HL-60 (cell line): ENCODE results near the gene TTC27.

Experiments used
- DNase-seq, 2 experiments: peaks; one replicate each; pipeline ENCODE4 v3.0.0-alpha.2; 2010 to 2020; ENCODE audit warnings: low read depth in 1 of 2, low spot score in 1 of 2
- H3K27ac ChIP-seq: fragments of 250-450 bp; sonication (Bioruptor Pico); replicated peaks from 2 replicates; pipeline ENCODE4 v1.5.1; 2020; ENCODE audit warnings: mild to moderate bottlenecking, moderate library complexity
- H3K27me3 ChIP-seq: fragments of 250-450 bp; sonication (Bioruptor Pico); 2 replicates; pipeline ENCODE4 v1.5.1; 2021; ENCODE audit warnings: mild to moderate bottlenecking, moderate library complexity; ENCODE audit not compliant: insufficient read depth, poor library complexity, severe bottlenecking
- H3K4me3 ChIP-seq: replicated peaks from 2 replicates; pipeline ENCODE4 v1.5.1; 2011; ENCODE audit warnings: mild to moderate bottlenecking, control low read depth, low read length; ENCODE audit not compliant: insufficient read depth
- CTCF ChIP-seq: IDR thresholded peaks from one replicate; pipeline ENCODE4 v1.5.1; 2011; ENCODE audit warnings: low read length, control low read depth, inconsistent platforms; ENCODE audit not compliant: insufficient read depth
- GABPA ChIP-seq: IDR thresholded peaks from 2 replicates; pipeline ENCODE4 v1.6.1; 2012; ENCODE audit warnings: low read depth
- POLR2AphosphoS5 ChIP-seq: IDR thresholded peaks from 2 replicates; pipeline ENCODE4 v1.6.1; 2012; ENCODE audit warnings: low read depth
- SPI1 ChIP-seq: IDR thresholded peaks from 2 replicates; pipeline ENCODE4 v1.6.1; 2012; ENCODE audit warnings: low read depth, mild to moderate bottlenecking, borderline replicate concordance
- TF ChIP-seq, protein P1 (sequence below): IDR thresholded peaks from 2 replicates; pipeline ENCODE4 v1.6.1; 2012; ENCODE audit warnings: low read depth; ENCODE audit not compliant: insufficient replicate concordance

Gene TTC27

DNA sequence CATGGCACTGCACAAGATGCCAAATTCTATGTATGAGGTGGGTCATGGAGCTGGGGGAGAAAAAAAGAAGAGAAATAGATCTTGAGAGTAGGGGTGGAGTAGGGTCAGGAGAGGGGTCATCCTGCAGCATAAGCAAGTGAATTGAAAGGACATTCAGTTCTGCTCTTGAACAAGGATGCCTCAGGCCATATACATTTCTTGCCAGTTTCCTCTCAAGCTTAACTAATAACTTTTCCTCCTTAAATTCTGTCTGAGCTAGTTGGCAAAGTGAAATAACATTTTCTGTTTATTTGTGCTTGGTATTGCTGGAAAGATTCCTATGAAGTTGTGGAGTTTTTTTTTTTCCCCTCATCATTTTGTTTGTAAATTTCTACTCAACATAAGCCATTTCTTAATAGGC, 219.9 kb downstream of the TTC27 start:
- H3K27me3 ChIP-seq = no peaks in the 10 kb centered on the region
- no peak for DNase-seq

GRCh38 chr2:32849456-32850194, 221.8 kb downstream of the TTC27 start:
- H3K27me3 ChIP-seq = no peaks in the 10 kb centered on the region
- H3K4me3 ChIP-seq = no peak overlapping the region
- no peak overlapping the region for H3K27ac ChIP-seq
- no peak for DNase-seq
- TF ChIP-seq, protein P1, sequence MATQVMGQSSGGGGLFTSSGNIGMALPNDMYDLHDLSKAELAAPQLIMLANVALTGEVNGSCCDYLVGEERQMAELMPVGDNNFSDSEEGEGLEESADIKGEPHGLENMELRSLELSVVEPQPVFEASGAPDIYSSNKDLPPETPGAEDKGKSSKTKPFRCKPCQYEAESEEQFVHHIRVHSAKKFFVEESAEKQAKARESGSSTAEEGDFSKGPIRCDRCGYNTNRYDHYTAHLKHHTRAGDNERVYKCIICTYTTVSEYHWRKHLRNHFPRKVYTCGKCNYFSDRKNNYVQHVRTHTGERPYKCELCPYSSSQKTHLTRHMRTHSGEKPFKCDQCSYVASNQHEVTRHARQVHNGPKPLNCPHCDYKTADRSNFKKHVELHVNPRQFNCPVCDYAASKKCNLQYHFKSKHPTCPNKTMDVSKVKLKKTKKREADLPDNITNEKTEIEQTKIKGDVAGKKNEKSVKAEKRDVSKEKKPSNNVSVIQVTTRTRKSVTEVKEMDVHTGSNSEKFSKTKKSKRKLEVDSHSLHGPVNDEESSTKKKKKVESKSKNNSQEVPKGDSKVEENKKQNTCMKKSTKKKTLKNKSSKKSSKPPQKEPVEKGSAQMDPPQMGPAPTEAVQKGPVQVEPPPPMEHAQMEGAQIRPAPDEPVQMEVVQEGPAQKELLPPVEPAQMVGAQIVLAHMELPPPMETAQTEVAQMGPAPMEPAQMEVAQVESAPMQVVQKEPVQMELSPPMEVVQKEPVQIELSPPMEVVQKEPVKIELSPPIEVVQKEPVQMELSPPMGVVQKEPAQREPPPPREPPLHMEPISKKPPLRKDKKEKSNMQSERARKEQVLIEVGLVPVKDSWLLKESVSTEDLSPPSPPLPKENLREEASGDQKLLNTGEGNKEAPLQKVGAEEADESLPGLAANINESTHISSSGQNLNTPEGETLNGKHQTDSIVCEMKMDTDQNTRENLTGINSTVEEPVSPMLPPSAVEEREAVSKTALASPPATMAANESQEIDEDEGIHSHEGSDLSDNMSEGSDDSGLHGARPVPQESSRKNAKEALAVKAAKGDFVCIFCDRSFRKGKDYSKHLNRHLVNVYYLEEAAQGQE = no peak
- no peak for TF ChIP-seq GABPA
- no peak for TF ChIP-seq SPI1
- no peak for TF ChIP-seq POLR2AphosphoS5
- no peak for TF ChIP-seq CTCF

More for the DNA sequence above, 219.9 kb downstream of the TTC27 start:
- no peak overlapping the region for H3K27ac ChIP-seq
- no peak for TF ChIP-seq CTCF
- TF ChIP-seq SPI1 = no peak
- TF ChIP-seq, protein P1 = no peak
- no peak for TF ChIP-seq GABPA
- no peak for TF ChIP-seq POLR2AphosphoS5
- no peak overlapping the region for H3K4me3 ChIP-seq

- H3K27ac ChIP-seq = no peak overlapping the region
- no peak overlapping the region for H3K4me3 ChIP-seq
- H3K27me3 ChIP-seq = no peaks in the 10 kb centered on the region
- DNase-seq = no peak
- TF ChIP-seq GABPA (no peak), SPI1 (no peak), POLR2AphosphoS5 (no peak), CTCF (no peak)
- TF ChIP-seq, protein P1 = no peak
Observed at GRCh38 chr2:32851777-32852439, 224.1 kb downstream of the TTC27 start.
